Karpas-422 (cell line): ENCODE measurements around the gene JAG2. TPM values are rescaled to one million over a fixed set of nuclear protein-coding genes. Genes with fewer than 3 reads are reported as not detected.

Experiments used
- DNase-seq: peaks from one replicate; pipeline ENCODE4 v3.0.0-alpha.2; 2015
- H2AFZ ChIP-seq: fragments of 200-600 bp; sonication (generic); 2 replicates; pipeline ENCODE4 v1.6.1; 2014; ENCODE audit warnings: antibody characterized with exemption, low read length, mixed read lengths
- H3K27ac ChIP-seq: fragments of 200-600 bp; sonication (generic); 2 replicates; pipeline ENCODE4 v1.5.1; 2014; ENCODE audit warnings: mild to moderate bottlenecking, low read length, moderate library complexity
- H3K27me3 ChIP-seq: fragments of 200-600 bp; sonication (generic); 2 replicates; pipeline ENCODE4 v1.6.1; 2014; ENCODE audit warnings: low read length, mixed read lengths
- H3K36me3 ChIP-seq: fragments of 200-600 bp; sonication (generic); 2 replicates; pipeline ENCODE4 v1.6.1; 2014; ENCODE audit warnings: low read length, mixed read lengths; ENCODE audit not compliant: insufficient read depth
- H3K4me1 ChIP-seq: fragments of 200-600 bp; sonication (generic); 2 replicates; pipeline ENCODE4 v1.6.1; 2014; ENCODE audit warnings: mild to moderate bottlenecking, low read length, mixed read lengths
- H3K4me2 ChIP-seq: fragments of 200-600 bp; sonication (generic); 2 replicates; pipeline ENCODE4 v1.6.1; 2014; ENCODE audit warnings: low read length, low read depth, mild to moderate bottlenecking; ENCODE audit not compliant: poor library complexity, severe bottlenecking
- H3K4me3 ChIP-seq: fragments of 200-600 bp; sonication (generic); 2 replicates; pipeline ENCODE4 v1.5.1; 2014; ENCODE audit warnings: mild to moderate bottlenecking, antibody characterized with exemption, low read length, mixed read lengths
- H3K79me2 ChIP-seq: fragments of 200-600 bp; sonication (generic); 2 replicates; pipeline ENCODE4 v1.6.1; 2014; ENCODE audit warnings: mild to moderate bottlenecking, low read length, mixed read lengths
- H3K9ac ChIP-seq: fragments of 200-600 bp; sonication (generic); 2 replicates; pipeline ENCODE4 v1.6.0; 2014; ENCODE audit warnings: low read length
- H3K9me2 ChIP-seq: fragments of 200-600 bp; sonication (generic), shearing (Covaris generic); replicated peaks from 2 replicates; pipeline ENCODE4 v1.6.0; 2014; ENCODE audit warnings: mild to moderate bottlenecking, low read length, moderate library complexity; ENCODE audit not compliant: insufficient read depth
- H3K9me3 ChIP-seq: fragments of 300-700, 200-600 bp; sonication (generic); 2 replicates; pipeline ENCODE4 v1.6.1; 2014; ENCODE audit warnings: low read length, mixed read lengths
- H4K20me1 ChIP-seq: fragments of 200-600 bp; sonication (generic); 2 replicates; pipeline ENCODE4 v1.6.1; 2014; ENCODE audit warnings: mild to moderate bottlenecking, antibody characterized with exemption, low read length, low read depth; ENCODE audit not compliant: insufficient read depth
- total RNA-seq: library from RNA; depleted of rRNA; stranded (reverse); fragments of >200 nt; shearing (Covaris generic); gene quantifications from 2 replicates; pipeline ENCODE4 v1.2.3, GENCODE V29; 2014; ENCODE audit warnings: low replicate concordance

JAG2 gene
- total RNA-seq, 1 experiment from 2014 or later: not detected

- Histone ChIP-seq H3K9me3 (no peaks in the 10 kb centered on the region), H3K9ac (no peak overlapping the region), H3K4me3 (no peak overlapping the region), H3K9me2 (no peaks in the 10 kb centered on the region), H3K27ac (no peak overlapping the region), H3K79me2 (no peaks in the 10 kb centered on the region), H4K20me1 (peaks cover 21% of the 10 kb centered on the region; the same call in 1 of the 2 replicates), H3K36me3 (no peaks in the 10 kb centered on the region), H3K4me1 (peaks cover 10% of the 10 kb centered on the region), H3K4me2 (no peak overlapping the region), H3K27me3 (no peaks in the 10 kb centered on the region), H2AFZ (no peak overlapping the region)
- DNase-seq: no peak
Observed at GRCh38 chr14:105176513-105176912, 7.9 kb upstream of the JAG2 start.

GRCh38 chr14:105173901-105174894 is 5.6 kb upstream of the JAG2 start:
- no peaks in the 10 kb centered on the region for H3K36me3 ChIP-seq
- DNase-seq: no peak
- no peaks in the 10 kb centered on the region for H3K9me3 ChIP-seq
- H3K27me3 ChIP-seq: no peaks in the 10 kb centered on the region
- no peaks in the 10 kb centered on the region for H3K79me2 ChIP-seq
- no peak overlapping the region for H3K27ac ChIP-seq
- no peak overlapping the region for H2AFZ ChIP-seq
- H3K4me3 ChIP-seq: no peak overlapping the region
- H3K9me2 ChIP-seq: no peaks in the 10 kb centered on the region
- peaks cover 20% of the 10 kb centered on the region; the same call in 1 of the 2 replicates for H4K20me1 ChIP-seq
- H3K9ac ChIP-seq: no peak overlapping the region
- H3K4me1 ChIP-seq: peaks cover 5% of the 10 kb centered on the region; the same call in 1 of the 2 replicates
- no peak overlapping the region for H3K4me2 ChIP-seq

- H3K79me2 ChIP-seq: no peaks in the 10 kb centered on the region
- no peak overlapping the region for H3K9ac ChIP-seq
- H2AFZ ChIP-seq: no peak overlapping the region
- H3K9me2 ChIP-seq: no peaks in the 10 kb centered on the region
- peaks cover 7% of the 10 kb centered on the region; the same call in 1 of the 2 replicates for H3K4me1 ChIP-seq
- H3K27me3 ChIP-seq: no peaks in the 10 kb centered on the region
- H3K4me2 ChIP-seq: no peak overlapping the region
- H3K4me3 ChIP-seq: no peak overlapping the region
- H3K36me3 ChIP-seq: no peaks in the 10 kb centered on the region
- no peak for DNase-seq
- no peak overlapping the region for H3K27ac ChIP-seq
- peaks cover 20% of the 10 kb centered on the region; the same call in 1 of the 2 replicates for H4K20me1 ChIP-seq
- H3K9me3 ChIP-seq: no peaks in the 10 kb centered on the region
Observed at GRCh38 chr14:105173145-105173544, 4.6 kb upstream of the JAG2 start.

GRCh38 chr14:105172476-105172875 is 3.9 kb upstream of the JAG2 start:
- no peak overlapping the region for H3K4me2 ChIP-seq
- no peak overlapping the region for H3K27ac ChIP-seq
- H3K9me2 ChIP-seq: no peaks in the 10 kb centered on the region
- no peak overlapping the region for H3K9ac ChIP-seq
- H3K27me3 ChIP-seq: no peaks in the 10 kb centered on the region
- no peak overlapping the region for H3K4me3 ChIP-seq
- no peaks in the 10 kb centered on the region for H3K36me3 ChIP-seq
- H3K4me1 ChIP-seq: peaks cover 7% of the 10 kb centered on the region; the same call in 1 of the 2 replicates
- no peak for DNase-seq
- no peak overlapping the region for H2AFZ ChIP-seq
- peaks cover 15% of the 10 kb centered on the region; the same call in 1 of the 2 replicates for H4K20me1 ChIP-seq
- H3K79me2 ChIP-seq: no peaks in the 10 kb centered on the region
- H3K9me3 ChIP-seq: no peaks in the 10 kb centered on the region

GRCh38 chr14:105171004-105171673 is 2.6 kb upstream of the JAG2 start:
- DNase-seq: no peak
- Histone ChIP-seq H3K4me2 (no peak overlapping the region), H3K9me3 (no peaks in the 10 kb centered on the region), H3K4me3 (no peak overlapping the region), H3K9me2 (no peaks in the 10 kb centered on the region), H3K9ac (no peak overlapping the region), H3K4me1 (peaks cover 7% of the 10 kb centered on the region; the same call in 1 of the 2 replicates), H4K20me1 (peaks cover 16% of the 10 kb centered on the region; the same call in 1 of the 2 replicates), H3K27ac (no peak overlapping the region), H2AFZ (no peak overlapping the region), H3K27me3 (no peaks in the 10 kb centered on the region), H3K36me3 (no peaks in the 10 kb centered on the region), H3K79me2 (no peaks in the 10 kb centered on the region)

- Histone ChIP-seq H3K79me2 (no peaks in the 10 kb centered on the region), H3K9ac (no peak overlapping the region), H3K27ac (no peak overlapping the region), H2AFZ (no peak overlapping the region), H3K36me3 (no peaks in the 10 kb centered on the region), H3K4me1 (peaks cover 3% of the 10 kb centered on the region; the same call in 1 of the 2 replicates), H3K27me3 (no peaks in the 10 kb centered on the region), H3K4me3 (no peak overlapping the region), H3K9me3 (no peaks in the 10 kb centered on the region), H3K4me2 (no peak overlapping the region), H4K20me1 (peaks cover 16% of the 10 kb centered on the region; the same call in 1 of the 2 replicates), H3K9me2 (no peaks in the 10 kb centered on the region)
- DNase-seq: no peak
Observed at GRCh38 chr14:105169776-105170655, 1.4 kb upstream of the JAG2 start.

GRCh38 chr14:105168979-105169507 is 467 bp upstream of the JAG2 start:
- H3K4me2 ChIP-seq: no peak overlapping the region
- no peak overlapping the region for H2AFZ ChIP-seq
- H3K79me2 ChIP-seq: no peaks in the 10 kb centered on the region
- peaks cover 3% of the 10 kb centered on the region; the same call in 1 of the 2 replicates for H3K4me1 ChIP-seq
- no peaks in the 10 kb centered on the region for H3K27me3 ChIP-seq
- peaks cover 13% of the 10 kb centered on the region; the same call in 1 of the 2 replicates for H4K20me1 ChIP-seq
- no peak overlapping the region for H3K9ac ChIP-seq
- no peak overlapping the region for H3K27ac ChIP-seq
- no peaks in the 10 kb centered on the region for H3K9me2 ChIP-seq
- H3K4me3 ChIP-seq: no peak overlapping the region
- H3K36me3 ChIP-seq: no peaks in the 10 kb centered on the region
- DNase-seq: peak; percentile 59
- no peaks in the 10 kb centered on the region for H3K9me3 ChIP-seq
